Spleen (tissue), 11 donors: Measurements from ENCODE around the gene HSD17B12. TPM values are rescaled to one million over a fixed set of nuclear protein-coding genes. Genes with fewer than 3 reads are reported as not detected.
"Not testable (repeated sequence)": the region's sequence is repeated elsewhere in the genome, so short reads cannot be mapped to it uniquely, and the experiment has no call there.

Experiments
- DNase-seq: peaks from one replicate; pipeline ENCODE4 v3.0.0-alpha.2; 2020
- H3K27ac ChIP-seq, 8 donors: fragments of 200-600 bp; sonication (generic) in 7 of 8; 1 replicate in 4 of 8; 2 replicates in 4 of 8; pipeline versions ENCODE4 v1.5.0 to v1.8.0; 2016 to 2021; ENCODE audit warnings: inconsistent platforms in 4 of 8, mild to moderate bottlenecking in 4 of 8, moderate library complexity in 1 of 8
- H3K27me3 ChIP-seq, 7 donors: fragments of 200-600 bp; sonication (generic) in 6 of 7; replicated peaks in 1 of 7; 1 replicate in 4 of 7; 2 replicates in 3 of 7; pipeline versions ENCODE4 v1.5.0 to v1.8.0; 2016 to 2021; ENCODE audit warnings: inconsistent platforms in 3 of 7, mild to moderate bottlenecking in 1 of 7
- H3K36me3 ChIP-seq, 6 donors: fragments of 200-600 bp; sonication (generic) in 5 of 6; 1 replicate in 4 of 6; 2 replicates in 2 of 6; pipeline versions ENCODE4 v1.5.0 to v1.8.0; 2016 to 2021; ENCODE audit warnings: inconsistent platforms in 2 of 6
- H3K4me1 ChIP-seq, 6 donors: fragments of 200-600 bp; sonication (generic) in 5 of 6; 1 replicate in 3 of 6; 2 replicates in 3 of 6; pipeline versions ENCODE4 v1.5.0 to v1.8.0; 2016 to 2021; ENCODE audit warnings: inconsistent platforms in 3 of 6
- H3K4me3 ChIP-seq, 8 donors: fragments of 200-600 bp; sonication (generic) in 7 of 8; 1 replicate in 4 of 8; 2 replicates in 4 of 8; pipeline versions ENCODE4 v1.5.0 to v1.8.0; 2016 to 2021; ENCODE audit warnings: inconsistent platforms in 4 of 8, mild to moderate bottlenecking in 4 of 8, moderate library complexity in 2 of 8
- H3K9me3 ChIP-seq, 8 donors: fragments of 200-600 bp; sonication (generic) in 7 of 8; 1 replicate in 4 of 8; 2 replicates in 4 of 8; pipeline versions ENCODE4 v1.5.0 to v1.8.0; 2016 to 2021; ENCODE audit warnings: inconsistent platforms in 4 of 8
- POLR2A ChIP-seq, 3 donors: fragments of 450-650 bp; IDR thresholded peaks; one replicate each; pipeline ENCODE4 v1.5.1; 2017; ENCODE audit warnings: antibody characterized with exemption in 3 of 3, mild to moderate bottlenecking in 1 of 3
- POLR2AphosphoS5 ChIP-seq, 3 donors: sonication (generic); formaldehyde crosslinking; IDR thresholded peaks; one replicate each; pipeline ENCODE4 v1.5.1; 2017; ENCODE audit warnings: antibody characterized with exemption in 3 of 3
- WGBS, 5 donors: extraction: QIAGEN DNeasy Blood & Tissue Kit in 3 of 5; methylation state at CpG; one replicate each; pipeline versions ENCODE4 v1.1.5 to v1.1.7; 2013 to 2018; 5-methylcytosine and 5-hydroxymethylcytosine counted together
- intact Hi-C: fragments of 100-400 bp; cut with DNase I; formaldehyde crosslinking; loops from one replicate; pipeline ENCODE4 v1.15.0; 2023; ENCODE audit warnings: low total_unique reads
- polyA plus RNA-seq, 3 donors: library from polyadenylated mRNA; stranded (reverse); fragments of 200-250 nt; gene quantifications; one replicate each; pipeline ENCODE4 v1.2.1, GENCODE V29; 2013
- total RNA-seq, 7 donors: library from RNA; depleted of rRNA in 3 of 7; stranded (reverse); fragments of >200 nt in 3 of 7; fragmentation: NEBNext Ultra II Directional in 4 of 7; extraction: Animal tissue kit (Norgen Biotek cat#: 25700) in 4 of 7; gene quantifications; one replicate each; pipeline versions ENCODE4 v1.1.0 to v1.2.1, GENCODE V29; 2016 to 2021
- TF ChIP-seq, protein P1 (sequence below), 11 experiments: fragments of 200-600 bp in 7 of 11; fragments of 450-650 bp in 4 of 11; sonication (generic) in 4 of 11; IDR thresholded peaks in 8 of 11; conservative IDR thresholded peaks in 3 of 11; 1 replicate in 7 of 11; 2 replicates in 4 of 11; pipeline versions ENCODE4 v1.4.0 to v1.8.0; 2016 to 2021; ENCODE audit warnings: antibody characterized with exemption in 11 of 11, inconsistent platforms in 4 of 11, mild to moderate bottlenecking in 1 of 11
- donor health status: healthy with polysubstance abuse.
- donor health status: DM: no; HTN: no; CAD: no; lungs with moderate emphysema.
- donor health status: DM: no; HTN: no; CAD: no.
- donor health status: Bipolar disorder and iron deficiency.
- donor health status: healthy.
- donor health status: DM: no; HTN: no; CAD: no.
- donor health status: DM: yes; HTN: yes; CAD: no.

HSD17B12 gene
- total and polyA plus RNA-seq, 10 donors = 17.5 to 80.0 (median 56.3) TPM

DNA sequence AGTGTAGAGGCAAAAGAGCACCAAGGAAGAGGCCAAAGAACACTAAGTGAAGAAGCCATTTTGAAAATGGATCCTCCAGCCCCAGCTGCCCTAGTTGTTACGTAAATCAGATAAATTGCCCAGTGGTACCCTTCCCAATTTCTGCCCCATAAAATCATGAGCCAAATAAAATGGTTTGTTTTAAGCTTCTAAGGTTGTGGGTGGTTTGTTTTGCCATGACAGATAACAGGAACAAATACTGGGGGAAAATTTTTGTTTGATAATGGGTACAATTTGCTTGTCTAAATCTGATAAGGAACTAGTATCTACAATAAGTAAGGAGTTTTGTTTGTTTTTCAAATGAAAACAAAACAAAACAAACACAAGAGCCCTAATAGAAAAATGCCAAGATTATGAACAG lies 30.6 kb upstream of the HSD17B12 start:
- peaks cover 0 to 9% (median 0%) of the 10 kb centered on the region in 6 donors for H3K36me3 ChIP-seq

GRCh38 chr11:43663018-43663417 lies 17.5 kb upstream of the HSD17B12 start:
- H3K4me1 ChIP-seq, H3K36me3 ChIP-seq, intact Hi-C loops, H3K9me3 ChIP-seq, DNase-seq, H3K4me3 ChIP-seq, H3K27ac ChIP-seq: not testable (repeated sequence)
- WGBS, 5 donors = 86 to 91% (median 87%) methylated on average over 9 of the region's 9 CpGs
- peaks cover 0 to 28% (median 0%) of the 10 kb centered on the region in 7 donors for H3K27me3 ChIP-seq

More for the DNA sequence above, 30.6 kb upstream of the HSD17B12 start:
- Histone ChIP-seq H3K4me3 (no peak overlapping the region), H3K27ac (no peak overlapping the region), H3K27me3 (no peaks in the 10 kb centered on the region), H3K9me3 (peaks cover 0 to 4% (median 0%) of the 10 kb centered on the region in 8 donors), H3K4me1 (peaks cover 4 to 16% (median 11%) of the 10 kb centered on the region in 6 donors)
- DNase-seq = no peak
- intact Hi-C loops = no loop called here
- TF ChIP-seq POLR2AphosphoS5 (IDR thresholded peaks at IDR 0.05) (no peak), POLR2A (IDR thresholded peaks at IDR 0.05) (no peak)
- WGBS, 5 donors = 94 to 100% (median 97%) methylated on average over 1 of the region's 1 CpG

GRCh38 chr11:43664295-43664694 lies 16.2 kb upstream of the HSD17B12 start:
- WGBS, 5 donors = 70 to 88% (median 76%) methylated on average over 1 of the region's 1 CpG
- H3K27ac ChIP-seq = no peak overlapping the region
- no peak for DNase-seq

GRCh38 chr11:43671284-43671683 lies 9.3 kb upstream of the HSD17B12 start:
- not testable (repeated sequence) for H3K9me3 ChIP-seq, DNase-seq
- 86 to 97% (median 93%) methylated on average over 6 of the region's 6 CpGs for WGBS, 5 donors

More at GRCh38 chr11:43664295-43664694, 16.2 kb upstream of the HSD17B12 start:
- Histone ChIP-seq H3K27me3 (peaks cover 0 to 20% (median 0%) of the 10 kb centered on the region in 7 donors), H3K9me3 (no peaks in the 10 kb centered on the region), H3K4me1 (no peaks in the 10 kb centered on the region), H3K36me3 (no peaks in the 10 kb centered on the region), H3K4me3 (no peak overlapping the region)
- TF ChIP-seq, protein P1, sequence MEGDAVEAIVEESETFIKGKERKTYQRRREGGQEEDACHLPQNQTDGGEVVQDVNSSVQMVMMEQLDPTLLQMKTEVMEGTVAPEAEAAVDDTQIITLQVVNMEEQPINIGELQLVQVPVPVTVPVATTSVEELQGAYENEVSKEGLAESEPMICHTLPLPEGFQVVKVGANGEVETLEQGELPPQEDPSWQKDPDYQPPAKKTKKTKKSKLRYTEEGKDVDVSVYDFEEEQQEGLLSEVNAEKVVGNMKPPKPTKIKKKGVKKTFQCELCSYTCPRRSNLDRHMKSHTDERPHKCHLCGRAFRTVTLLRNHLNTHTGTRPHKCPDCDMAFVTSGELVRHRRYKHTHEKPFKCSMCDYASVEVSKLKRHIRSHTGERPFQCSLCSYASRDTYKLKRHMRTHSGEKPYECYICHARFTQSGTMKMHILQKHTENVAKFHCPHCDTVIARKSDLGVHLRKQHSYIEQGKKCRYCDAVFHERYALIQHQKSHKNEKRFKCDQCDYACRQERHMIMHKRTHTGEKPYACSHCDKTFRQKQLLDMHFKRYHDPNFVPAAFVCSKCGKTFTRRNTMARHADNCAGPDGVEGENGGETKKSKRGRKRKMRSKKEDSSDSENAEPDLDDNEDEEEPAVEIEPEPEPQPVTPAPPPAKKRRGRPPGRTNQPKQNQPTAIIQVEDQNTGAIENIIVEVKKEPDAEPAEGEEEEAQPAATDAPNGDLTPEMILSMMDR (IDR thresholded peaks at IDR 0.05 in 8 of 11, conservative IDR thresholded peaks at IDR 0.05 in 3 of 11) = no peak
- TF ChIP-seq POLR2A (IDR thresholded peaks at IDR 0.05) = no peak
- TF ChIP-seq POLR2AphosphoS5 (IDR thresholded peaks at IDR 0.05) = no peak
- intact Hi-C loops = no loop called here

DNA sequence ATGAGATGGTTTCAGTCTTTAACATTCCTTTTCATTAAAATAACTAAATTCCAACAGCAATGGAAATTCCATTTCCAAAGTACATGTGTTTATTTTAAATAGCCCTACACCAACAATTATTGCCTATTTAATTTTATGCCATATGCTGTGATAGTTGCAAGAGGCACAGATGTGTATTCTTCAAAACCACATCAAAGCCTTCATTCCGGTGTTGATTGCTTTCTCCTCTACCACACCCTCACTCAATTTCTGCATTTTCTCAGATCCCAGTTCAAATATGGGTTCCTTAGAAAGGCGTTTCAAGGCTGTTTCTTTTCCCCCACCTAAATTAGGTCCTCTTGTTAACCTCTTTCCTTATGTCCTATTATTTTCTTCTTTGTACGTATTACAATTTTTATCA lies 6.0 kb upstream of the HSD17B12 start:
- 41 to 67% (median 51%) methylated on average over 3 of the region's 3 CpGs for WGBS, 5 donors
- Histone ChIP-seq H3K4me3 (no peak overlapping the region), H3K4me1 (peaks cover 0 to 5% (median under 1%) of the 10 kb centered on the region in 6 donors), H3K27me3 (no peaks in the 10 kb centered on the region), H3K36me3 (no peaks in the 10 kb centered on the region), H3K9me3 (peaks cover 0 to 5% (median 0%) of the 10 kb centered on the region in 8 donors), H3K27ac (no peak overlapping the region)
- TF ChIP-seq POLR2A (IDR thresholded peaks at IDR 0.05) (no peak), POLR2AphosphoS5 (IDR thresholded peaks at IDR 0.05) (no peak)
- TF ChIP-seq, protein P1 (IDR thresholded peaks at IDR 0.05 in 8 of 11, conservative IDR thresholded peaks at IDR 0.05 in 3 of 11) = no peak
- DNase-seq = no peak
- intact Hi-C loops = no loop called here

More at GRCh38 chr11:43671284-43671683, 9.3 kb upstream of the HSD17B12 start:
- H3K27me3 ChIP-seq, intact Hi-C loops, H3K27ac ChIP-seq, H3K36me3 ChIP-seq, H3K4me3 ChIP-seq, H3K4me1 ChIP-seq: not testable (repeated sequence)

- no peak for DNase-seq
- Histone ChIP-seq H3K27me3 (no peaks in the 10 kb centered on the region), H3K9me3 (peaks cover 0 to 5% (median 0%) of the 10 kb centered on the region in 8 donors), H3K4me3 (no peak overlapping the region), H3K27ac (no peak overlapping the region), H3K36me3 (no peaks in the 10 kb centered on the region), H3K4me1 (peaks cover 6 to 22% (median 11%) of the 10 kb centered on the region in 6 donors)
- intact Hi-C loops = no loop called here
- TF ChIP-seq POLR2AphosphoS5 (IDR thresholded peaks at IDR 0.05) (no peak), POLR2A (IDR thresholded peaks at IDR 0.05) (no peak)
- TF ChIP-seq, protein P1 (IDR thresholded peaks at IDR 0.05 in 8 of 11, conservative IDR thresholded peaks at IDR 0.05 in 3 of 11) = no peak
- 62 to 67% (median 65%) methylated on average over 2 of the region's 2 CpGs for WGBS, 5 donors
These were observed 3.6 kb upstream of the HSD17B12 start for GRCh38 chr11:43676933-43677332.
